ENCODE data around the gene ZNF81.
"Not testable (repeated sequence)": the region's sequence is repeated elsewhere in the genome, so short reads cannot be mapped to it uniquely, and the experiment has no call there.

ZNF81 gene

GRCh38 chrX:47846040-47846439 is 9.3 kb downstream of the ZNF81 start:
- no peak for DNase-seq

GRCh38 chrX:47849778-47850177 is 13.1 kb downstream of the ZNF81 start:
- no peak for DNase-seq

- not testable (repeated sequence) for DNase-seq
These were observed 13.7 kb downstream of the ZNF81 start for GRCh38 chrX:47850389-47850788.

GRCh38 chrX:47850901-47851300 is 14.2 kb downstream of the ZNF81 start:
- no peak for DNase-seq

GRCh38 chrX:47854474-47854873 is 17.8 kb downstream of the ZNF81 start:
- no peak for DNase-seq

- DNase-seq = no peak
These were observed 23.0 kb downstream of the ZNF81 start for GRCh38 chrX:47859686-47860085.

GRCh38 chrX:47862680-47863079 is 26.0 kb downstream of the ZNF81 start:
- DNase-seq = no peak

GRCh38 chrX:47863187-47863586 is 26.5 kb downstream of the ZNF81 start:
- DNase-seq = no peak

GRCh38 chrX:47864300-47864699 is 27.6 kb downstream of the ZNF81 start:
- no peak for DNase-seq

- DNase-seq = no peak
These were observed 28.1 kb downstream of the ZNF81 start for GRCh38 chrX:47864785-47865184.

- DNase-seq = no peak
These were observed 36.4 kb downstream of the ZNF81 start for GRCh38 chrX:47873123-47873522.

GRCh38 chrX:47877327-47877726 is 40.6 kb downstream of the ZNF81 start:
- DNase-seq = no peak

- no peak for DNase-seq
These were observed 41.5 kb downstream of the ZNF81 start for GRCh38 chrX:47878198-47878597.

- DNase-seq = no peak
These were observed 42.8 kb downstream of the ZNF81 start for GRCh38 chrX:47879463-47879862.

GRCh38 chrX:47880927-47881326 is 44.2 kb downstream of the ZNF81 start:
- DNase-seq = no peak

- DNase-seq = no peak
These were observed 48.8 kb downstream of the ZNF81 start for GRCh38 chrX:47885501-47885900.

- DNase-seq = no peak
These were observed 61.3 kb downstream of the ZNF81 start for GRCh38 chrX:47898024-47898423.

GRCh38 chrX:47900833-47901232 is 64.1 kb downstream of the ZNF81 start:
- DNase-seq = no peak

- DNase-seq = no peak
These were observed 65.5 kb downstream of the ZNF81 start for GRCh38 chrX:47902161-47902560.

- no peak for DNase-seq
These were observed 79.3 kb downstream of the ZNF81 start for GRCh38 chrX:47915886-47916493.

- DNase-seq = no peak
These were observed 81.6 kb downstream of the ZNF81 start for GRCh38 chrX:47918274-47918673.

GRCh38 chrX:47927212-47927611 is 90.5 kb downstream of the ZNF81 start:
- no peak for DNase-seq

GRCh38 chrX:47931970-47932369 is 95.3 kb downstream of the ZNF81 start:
- DNase-seq = not testable (repeated sequence)

GRCh38 chrX:47933946-47934345 is 97.2 kb downstream of the ZNF81 start:
- no peak for DNase-seq

GRCh38 chrX:47936224-47936939 is 99.7 kb downstream of the ZNF81 start:
- no peak for DNase-seq
